ENCODE data around the gene BRIP1.
"Not testable (repeated sequence)": the region's sequence is repeated elsewhere in the genome, so short reads cannot be mapped to it uniquely, and the experiment has no call there.

The BRIP1 gene

DNA sequence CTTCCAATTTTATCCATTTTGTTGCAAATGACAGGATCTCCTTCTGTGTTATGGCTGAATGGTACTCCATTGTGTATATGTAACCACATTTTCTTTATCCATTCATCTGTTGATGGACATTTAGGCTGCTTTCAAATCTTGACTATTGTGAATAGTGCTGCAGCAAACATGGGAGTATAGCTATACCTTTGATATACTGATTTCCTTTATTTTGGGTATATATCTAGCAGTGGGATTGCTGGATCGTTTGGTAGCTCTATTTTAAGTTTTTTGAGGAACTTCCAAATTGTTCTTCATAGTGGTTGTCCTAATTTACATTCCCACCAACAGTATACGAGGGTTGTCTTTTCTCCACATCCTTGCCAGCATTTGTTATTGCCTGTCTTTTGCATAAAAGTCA, 67.8 kb downstream of the BRIP1 start:
- no peak for DNase-seq

DNA sequence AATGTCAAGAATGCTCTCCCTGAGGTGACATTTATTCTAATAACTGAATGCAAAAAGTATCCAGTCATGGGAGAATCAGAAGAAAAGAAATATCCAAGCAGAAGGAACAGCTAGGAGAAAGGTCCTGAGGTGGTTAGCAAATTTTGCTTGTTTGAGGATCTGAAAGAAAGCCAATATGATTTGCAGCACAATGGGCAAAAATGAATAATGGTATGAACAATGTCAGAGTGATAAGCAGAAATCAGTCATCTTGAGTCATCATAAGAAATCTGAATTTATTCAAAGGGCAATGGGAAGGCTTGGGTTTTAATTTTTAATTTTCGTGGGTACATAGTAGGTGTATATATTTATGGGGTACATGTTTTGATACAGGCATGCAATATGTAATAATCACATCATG, 68.5 kb downstream of the BRIP1 start:
- DNase-seq, result no peak

DNA sequence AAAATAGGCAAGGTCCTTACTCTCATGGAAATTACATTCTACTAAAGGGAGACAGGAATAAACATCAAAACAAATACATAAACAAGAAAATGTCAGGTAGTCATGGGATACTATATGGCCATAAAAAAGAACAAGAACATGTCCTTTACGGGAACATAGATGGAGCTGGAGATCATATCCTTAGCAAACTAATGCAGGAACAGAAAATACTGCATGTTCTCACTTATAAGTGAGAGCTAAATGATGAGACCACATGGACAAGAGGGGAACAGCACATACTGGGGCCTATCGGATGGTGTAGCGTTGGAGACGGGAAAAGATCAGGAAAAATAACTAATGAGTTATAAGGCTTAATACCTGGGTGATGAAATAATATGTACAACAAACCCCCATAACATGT, 69.1 kb downstream of the BRIP1 start:
- no peak for DNase-seq

DNA sequence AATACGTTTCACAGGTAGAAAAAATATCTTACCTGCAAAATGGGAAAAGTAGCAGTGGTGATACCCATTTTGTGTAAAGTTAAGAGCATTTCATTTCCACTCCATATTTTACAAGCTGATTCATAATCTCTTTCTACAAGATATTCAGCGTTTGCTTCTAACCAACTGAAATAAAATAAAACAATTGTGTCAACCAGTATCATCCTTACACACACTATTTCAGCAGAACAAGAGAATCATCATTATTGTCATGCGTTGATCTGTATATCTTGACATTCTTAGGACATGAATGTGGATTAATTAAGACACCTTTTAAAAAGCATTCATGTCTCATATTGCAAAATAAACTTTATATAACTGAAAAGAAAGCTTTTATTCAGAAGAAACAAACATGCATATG, 69.8 kb downstream of the BRIP1 start:
- DNase-seq, result no peak

DNA sequence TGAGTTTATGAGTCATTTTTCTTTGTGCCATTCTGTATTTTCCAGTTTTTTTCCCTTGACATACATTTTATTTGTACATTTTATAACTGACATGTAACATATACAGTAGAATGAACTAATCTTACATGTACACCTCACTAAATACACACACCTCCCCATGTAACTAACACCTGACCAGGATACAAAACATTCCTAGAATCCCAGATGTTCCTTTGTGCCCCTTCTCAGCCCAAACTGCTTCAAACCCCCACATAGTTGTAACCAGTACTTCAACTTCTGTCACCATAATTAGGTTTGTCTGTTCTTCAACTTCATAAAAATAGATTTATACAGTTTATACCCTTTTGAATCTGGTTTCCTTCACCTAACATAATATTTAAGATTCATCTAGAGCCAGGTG, 73.5 kb downstream of the BRIP1 start:
- no peak for DNase-seq

DNA sequence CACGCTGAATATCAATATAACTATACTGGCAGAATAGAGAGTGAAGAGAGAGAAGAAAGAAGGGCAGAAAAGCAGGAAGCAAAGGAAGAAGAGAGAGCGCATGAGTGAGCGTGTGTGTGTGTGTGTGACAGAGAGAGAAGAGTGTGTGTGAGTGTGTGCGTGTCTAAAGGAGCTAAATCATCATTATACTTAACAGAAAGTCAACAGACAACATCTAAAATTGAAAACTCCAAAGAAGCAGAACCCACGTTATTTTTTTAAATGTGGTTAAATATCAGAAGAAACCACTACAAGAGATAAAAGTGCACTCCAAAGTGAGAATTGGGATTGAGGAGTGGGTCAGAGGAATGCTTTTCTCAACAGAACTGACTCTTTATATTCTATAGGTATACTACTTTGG, 77.2 kb downstream of the BRIP1 start:
- no peak for DNase-seq

DNA sequence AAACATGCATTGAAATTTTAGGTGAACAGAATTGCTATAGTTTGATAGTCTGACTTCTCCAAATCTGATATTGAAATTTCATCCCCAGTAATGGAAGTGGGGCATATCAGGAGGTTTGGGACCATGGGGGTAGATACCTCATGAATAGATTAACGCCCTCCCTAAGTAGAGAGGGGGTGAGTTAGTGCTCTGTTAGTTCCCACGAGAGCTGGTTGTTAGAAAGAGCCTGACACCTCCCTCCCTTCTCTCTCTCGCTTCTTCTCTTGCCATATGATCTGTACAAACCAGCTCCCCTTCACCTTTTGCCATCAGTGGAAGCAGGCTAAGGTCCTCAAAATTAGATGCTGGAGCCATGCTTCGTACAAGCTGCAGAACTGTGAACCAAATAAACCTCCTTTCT, 78.8 kb downstream of the BRIP1 start:
- no peak for DNase-seq

DNA sequence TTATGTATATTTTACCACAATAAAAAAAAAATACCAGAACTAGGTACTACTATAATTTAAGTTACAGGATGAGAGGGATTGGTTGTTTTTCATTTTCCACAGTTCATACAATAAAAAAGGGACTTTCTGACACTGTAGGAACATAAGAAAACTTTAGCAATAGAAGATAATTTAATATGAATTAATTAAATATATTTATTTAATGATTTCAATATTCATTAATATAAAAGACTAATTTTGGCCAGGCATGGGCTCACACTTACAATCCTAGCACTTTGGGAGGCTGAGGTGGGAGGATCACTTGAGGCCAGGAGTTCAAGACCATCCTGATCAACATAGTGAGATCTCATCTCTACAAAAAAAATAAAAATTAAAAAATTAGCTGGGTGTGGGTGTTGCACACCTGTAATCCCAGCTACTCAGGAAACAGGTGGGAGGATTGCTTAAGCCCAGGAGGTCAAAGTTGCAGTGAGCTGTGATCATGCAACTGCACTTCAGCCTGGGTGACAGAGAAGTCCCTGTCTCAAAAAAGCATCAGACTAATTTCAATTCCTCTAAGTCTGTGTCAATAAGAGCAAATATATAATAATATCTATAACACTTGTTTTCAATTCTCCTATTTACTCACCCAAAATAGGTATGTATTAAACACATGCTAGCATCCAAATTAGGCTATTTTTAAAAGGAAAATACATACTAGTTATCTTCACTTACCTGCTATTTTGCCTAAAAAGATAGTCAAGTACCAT, 79.6 kb downstream of the BRIP1 start:
- no peak for DNase-seq

DNA sequence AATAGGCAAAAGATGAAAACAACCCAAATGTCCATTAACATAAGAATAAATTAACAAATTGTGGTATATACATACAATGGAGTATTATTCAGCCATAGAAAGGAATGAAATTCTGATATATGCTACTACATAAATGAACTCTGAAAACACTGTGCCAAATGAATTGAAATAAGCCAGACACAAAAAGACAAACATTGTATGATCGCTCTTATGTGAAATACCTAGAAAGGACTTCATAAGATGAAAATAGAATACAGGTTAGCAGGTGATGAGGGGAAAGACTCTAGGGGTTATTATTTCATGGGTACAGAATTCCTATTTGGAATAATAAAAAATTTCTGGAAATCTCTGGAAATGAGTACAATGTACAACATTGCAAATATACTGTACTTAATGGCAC, 80.2 kb downstream of the BRIP1 start:
- no peak for DNase-seq

DNA sequence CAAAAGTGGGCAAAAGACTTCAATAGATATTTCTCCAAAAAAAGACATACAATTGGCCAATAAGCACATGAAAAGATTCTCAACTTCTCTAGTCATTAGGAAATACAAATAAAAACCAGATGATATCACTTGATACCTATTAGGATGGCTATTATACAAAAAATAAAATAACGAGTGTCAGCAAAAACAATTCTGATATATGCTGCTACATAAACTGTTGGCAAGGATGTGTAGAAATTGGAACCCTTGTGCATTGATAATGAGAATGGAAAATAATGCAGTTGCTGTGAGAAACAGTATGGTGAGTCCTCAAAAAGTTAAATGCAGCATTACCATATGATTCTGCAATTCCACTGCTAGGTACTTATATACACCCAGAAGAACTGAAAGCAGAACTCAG, 80.6 kb downstream of the BRIP1 start:
- no peak for DNase-seq

DNA sequence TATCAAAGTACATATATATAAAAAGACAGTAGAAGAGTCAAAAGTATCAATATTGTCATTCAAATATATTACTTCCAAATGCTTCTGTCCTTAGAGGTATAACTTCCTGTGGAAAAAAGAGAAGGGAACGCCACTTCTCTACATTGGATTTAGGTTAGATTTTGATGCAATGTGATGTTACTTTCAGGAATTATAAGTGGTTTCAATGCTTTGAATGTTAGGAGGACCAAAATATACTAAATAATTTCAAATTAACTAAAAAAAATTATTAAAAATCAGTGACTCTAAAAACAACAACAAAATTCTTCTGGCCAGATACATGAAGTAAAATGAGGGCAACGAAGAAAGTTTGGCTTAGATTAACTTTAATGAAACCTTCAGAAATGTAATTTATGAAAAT, 88.0 kb downstream of the BRIP1 start:
- no peak for DNase-seq

DNA sequence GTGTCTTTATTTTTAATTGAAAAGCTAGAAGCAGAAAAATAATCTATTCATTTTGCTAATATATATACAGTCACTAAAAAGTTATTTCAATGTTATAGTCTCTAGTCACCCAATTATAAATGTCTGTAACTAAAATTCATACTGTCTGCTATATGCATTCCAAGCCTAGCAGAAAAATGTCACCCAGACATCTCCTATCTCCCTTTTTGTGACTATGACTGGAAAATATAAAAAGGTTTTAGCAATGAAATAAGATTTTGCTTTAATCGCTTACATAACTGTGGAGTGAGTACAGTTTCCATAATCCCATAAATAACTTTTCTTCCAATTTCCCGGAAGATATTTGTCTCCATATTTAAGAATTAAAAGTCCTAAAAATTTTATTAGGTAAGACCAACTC, 88.6 kb downstream of the BRIP1 start:
- DNase-seq, result no peak

DNA sequence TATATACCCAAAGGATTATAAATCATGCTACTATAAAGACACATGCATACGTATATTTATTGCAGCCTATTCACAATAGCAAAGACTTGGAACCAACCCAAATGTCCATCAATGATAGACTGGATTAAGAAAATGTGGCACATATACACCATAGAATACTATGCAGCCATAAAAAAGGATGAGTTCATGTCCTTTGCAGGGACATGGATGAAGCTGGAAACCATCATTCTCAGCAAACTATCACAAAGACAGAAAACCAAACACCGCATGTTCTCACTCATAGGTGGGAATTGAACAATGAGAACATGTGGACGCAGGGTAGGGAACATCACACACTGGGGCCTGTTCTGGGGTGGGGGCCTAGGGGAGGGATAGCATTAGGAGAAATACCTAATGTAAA, 89.2 kb downstream of the BRIP1 start:
- DNase-seq, result not testable (repeated sequence)

DNA sequence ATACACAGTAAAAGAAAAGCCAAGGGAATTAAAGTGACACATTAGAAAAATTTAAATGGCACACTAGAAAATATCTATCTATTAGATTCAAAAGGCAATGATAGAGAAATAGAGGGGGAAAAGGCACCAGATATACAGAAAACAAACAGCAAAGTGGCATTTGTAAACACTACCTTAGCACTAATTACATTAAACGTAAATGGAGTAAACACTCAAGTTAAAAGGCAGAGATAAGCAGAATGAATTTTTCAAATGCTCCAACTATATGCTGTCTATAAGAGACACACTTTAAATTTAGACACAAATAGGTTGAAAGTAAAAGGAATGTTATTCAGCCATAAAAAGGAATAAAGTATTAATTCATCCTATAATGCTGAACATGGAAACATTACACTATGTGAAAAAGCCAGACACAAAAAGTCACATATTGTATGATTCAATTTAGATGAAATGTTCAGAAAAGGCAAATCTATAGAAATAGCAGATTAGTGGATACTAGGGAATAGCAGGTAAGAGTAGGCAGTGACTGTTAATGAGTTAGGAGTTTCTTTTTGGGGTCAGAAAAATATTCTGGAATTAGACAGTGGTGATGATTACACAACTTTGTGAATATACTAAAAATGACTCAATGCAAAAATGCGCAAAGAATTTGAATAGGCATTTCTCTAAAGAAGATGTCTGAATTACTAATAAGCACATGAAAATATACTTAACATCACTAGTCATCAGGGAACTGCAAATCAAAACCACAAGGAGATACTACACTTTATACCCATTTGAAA, 92.4 kb downstream of the BRIP1 start:
- DNase-seq, result no peak

DNA sequence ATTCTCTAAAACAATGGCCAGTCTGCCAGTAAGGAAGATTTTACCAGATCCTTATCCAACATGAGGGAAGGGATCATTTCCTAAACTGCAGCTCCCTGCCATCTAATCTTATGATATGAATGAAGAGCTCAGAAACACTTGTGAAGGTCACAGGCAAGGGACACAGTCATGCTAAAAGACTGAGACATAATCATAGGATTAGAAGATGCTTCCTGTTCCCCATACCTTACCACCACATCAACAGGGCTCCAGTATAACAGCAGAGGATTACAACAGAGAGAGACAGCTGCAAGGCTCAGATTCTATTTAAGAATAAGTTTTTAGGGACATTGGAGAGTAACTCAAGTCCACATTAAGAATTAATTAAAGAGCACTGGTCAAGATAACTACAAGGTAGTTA, 93.3 kb downstream of the BRIP1 start:
- no peak for DNase-seq

DNA sequence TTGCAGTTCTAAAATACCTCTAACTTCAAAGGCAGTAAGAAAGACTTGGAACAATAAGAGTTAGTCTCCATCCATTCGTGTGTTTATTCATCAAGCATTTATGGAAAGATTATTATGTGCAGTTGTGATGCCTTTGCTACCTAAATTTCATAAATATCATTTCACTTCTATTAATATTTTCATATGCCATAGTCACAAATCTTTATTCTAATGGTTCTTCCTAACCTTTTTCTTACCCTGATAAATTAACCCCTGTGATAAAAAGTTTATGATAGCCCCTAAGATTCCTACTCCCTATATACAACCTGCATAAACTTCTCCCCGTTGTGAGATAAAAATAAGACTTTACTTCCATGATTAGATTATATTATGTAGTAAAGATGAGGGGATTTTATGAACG, 94.9 kb downstream of the BRIP1 start:
- DNase-seq, result no peak

DNA sequence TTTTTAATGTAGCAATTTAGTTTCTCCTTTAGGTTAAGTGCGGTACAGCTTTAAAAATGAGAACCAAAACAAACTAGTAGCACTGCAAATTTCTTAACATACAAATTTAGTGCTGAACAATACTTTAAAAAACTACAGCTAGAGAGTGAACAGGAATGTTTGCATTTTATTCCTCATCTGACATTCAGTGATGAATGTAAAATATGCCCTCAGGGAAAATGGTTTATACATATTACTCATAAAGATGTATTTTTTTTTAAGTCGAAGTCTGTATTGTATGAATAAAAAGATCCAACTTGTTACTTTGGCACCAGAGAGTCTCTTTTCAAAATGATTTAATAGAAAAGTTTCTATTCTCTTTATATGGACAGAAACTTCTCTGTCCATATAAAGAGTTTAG, 96.8 kb downstream of the BRIP1 start:
- no peak for DNase-seq

DNA sequence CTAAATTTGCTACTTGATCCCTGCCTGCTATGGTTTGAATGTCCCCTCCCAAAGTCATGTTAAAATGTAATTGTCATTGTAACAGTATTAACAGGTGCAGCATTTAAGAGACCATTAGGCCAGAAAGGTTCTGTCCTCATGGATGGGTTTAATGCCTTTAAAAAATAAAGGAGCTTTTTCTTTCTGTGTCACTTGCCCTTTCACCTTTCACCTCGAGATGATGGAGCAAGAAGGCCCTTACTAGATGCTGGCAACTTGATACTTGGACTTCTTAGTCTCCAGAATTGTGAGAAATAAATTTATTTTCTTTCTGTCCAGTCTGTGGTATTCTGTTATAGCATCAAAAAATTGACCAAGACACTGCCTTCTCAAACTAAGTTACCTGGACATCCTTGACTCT, 98.5 kb downstream of the BRIP1 start:
- no peak for DNase-seq

DNA sequence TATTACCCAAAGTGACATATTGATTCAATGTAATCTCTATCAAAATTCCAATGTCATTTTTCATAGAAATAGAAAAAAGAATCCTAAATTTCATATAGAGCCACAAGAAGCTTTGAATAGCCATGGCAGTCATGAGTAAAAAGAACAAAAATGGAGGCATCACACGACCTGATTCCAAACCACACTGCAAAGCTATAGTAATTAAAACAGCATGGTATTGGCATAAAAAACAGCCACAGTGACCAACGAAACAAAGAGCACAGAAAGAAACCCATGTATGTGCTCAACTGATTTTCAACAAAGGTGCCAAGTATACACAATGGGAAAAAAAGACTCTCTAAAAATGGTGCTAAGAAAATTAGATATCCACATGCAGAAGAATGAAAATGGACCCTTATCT, 101.5 kb downstream of the BRIP1 start:
- no peak for DNase-seq

DNA sequence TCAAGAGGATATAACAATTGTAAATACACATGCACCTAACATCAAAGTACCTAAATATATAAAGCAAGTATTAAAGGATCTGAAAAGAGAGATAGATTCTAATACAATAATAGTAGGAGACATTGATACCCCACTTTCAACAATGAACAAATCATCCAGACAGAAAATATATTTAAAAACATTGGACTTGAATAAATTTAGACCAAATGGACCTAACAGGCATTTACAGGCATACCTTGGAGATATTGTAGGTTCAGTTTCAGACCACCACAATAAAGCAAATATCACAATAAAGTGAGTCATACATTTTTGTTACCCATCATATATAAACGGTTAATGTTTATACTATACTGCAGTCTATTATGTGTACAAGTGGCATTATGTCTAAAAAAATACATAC, 104.0 kb downstream of the BRIP1 start:
- no peak for DNase-seq

DNA sequence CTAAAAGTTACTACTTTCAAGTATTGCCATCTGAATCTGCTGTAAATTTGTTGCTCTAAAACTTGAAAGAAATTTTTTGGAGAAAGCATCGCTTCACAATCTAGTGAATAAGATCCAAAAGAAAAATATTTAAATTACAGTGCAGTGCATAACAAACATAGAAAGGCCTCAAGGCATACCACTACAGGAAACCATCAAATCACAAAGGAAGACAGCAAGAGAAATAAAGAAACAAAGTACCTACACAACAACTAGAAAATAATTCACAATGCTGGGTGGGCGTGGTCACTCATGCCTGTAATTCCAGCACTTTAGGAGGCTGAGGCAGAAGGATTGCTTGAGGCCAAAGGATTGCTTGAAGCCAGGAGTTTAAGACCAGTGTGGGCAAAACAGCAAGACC, 104.9 kb downstream of the BRIP1 start:
- DNase-seq, result no peak

DNA sequence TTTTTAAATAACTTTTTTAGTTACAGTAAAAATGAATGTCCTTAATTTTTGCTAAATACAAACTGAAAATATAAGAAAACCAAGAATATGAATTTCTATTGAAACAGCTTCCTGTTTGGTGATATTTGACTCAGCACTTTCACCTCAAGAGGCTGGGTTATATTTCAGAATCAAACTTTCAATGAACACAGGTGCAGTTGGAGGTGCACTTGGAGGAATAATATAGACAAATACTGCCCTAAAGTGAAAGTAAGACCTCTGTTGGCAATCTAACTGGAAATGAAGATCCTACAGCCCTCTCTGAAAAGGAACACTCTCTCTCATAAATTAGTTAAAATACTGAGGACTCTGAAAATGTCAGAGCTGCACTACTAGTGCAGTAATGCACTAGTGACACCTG, 106.2 kb downstream of the BRIP1 start:
- no peak for DNase-seq

DNA sequence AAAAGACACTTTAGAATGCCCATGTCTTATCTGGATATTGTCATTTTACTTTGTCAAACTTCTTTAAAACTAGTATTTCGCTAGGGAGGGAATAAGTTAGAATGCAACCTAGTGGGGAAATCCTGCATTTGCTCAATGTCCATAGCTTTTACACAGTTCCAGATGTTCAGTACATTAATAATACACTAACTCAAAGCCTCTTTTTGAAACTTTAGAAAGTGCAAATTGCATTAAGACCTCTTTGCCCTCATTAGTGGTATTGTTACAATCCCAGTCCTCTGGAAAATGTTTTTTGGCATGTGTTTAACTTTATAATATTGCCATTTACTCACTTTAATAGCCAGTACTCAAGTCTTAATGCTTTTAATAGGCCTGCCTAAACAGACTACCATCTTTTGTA, 106.8 kb downstream of the BRIP1 start:
- DNase-seq, result no peak

DNA sequence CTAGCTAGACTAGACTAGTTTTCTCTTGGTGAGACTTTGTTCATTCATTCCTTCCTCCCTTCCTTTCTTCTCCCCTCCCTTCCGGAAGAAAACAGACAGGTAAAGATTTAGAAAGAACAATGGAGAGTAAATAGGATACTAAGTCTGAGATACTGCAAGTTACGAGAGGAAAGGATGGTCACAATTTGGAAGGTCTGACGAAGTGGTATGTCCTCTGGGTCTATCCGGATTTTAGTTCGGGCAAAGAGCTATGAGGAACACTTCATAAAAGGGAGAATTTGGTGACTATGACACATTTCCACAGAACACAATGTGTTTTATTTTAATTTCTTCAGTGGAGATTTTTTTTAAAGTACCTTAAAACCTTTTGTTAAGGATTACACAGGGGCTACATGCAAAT, 107.7 kb downstream of the BRIP1 start:
- DNase-seq, result no peak

DNA sequence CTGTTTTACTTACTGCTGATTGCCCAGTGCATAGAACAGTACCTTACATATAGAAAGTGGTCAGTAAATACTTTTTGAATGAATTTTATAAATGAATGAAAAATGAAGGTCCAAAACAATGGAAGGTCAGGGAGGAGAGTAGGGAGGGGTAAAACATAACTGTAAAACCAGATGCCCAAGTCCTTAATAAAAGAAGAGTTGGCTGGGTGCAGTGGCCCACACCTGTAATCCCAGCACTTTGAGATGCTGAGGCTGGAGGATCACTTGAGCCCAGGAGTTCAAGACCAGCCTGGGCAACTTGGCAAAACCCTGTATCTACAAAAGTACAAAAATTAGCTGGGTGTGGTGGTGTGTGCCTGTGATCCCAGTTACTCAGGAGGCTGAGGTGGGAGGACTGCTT, 108.2 kb downstream of the BRIP1 start:
- DNase-seq, result no peak

Data from activated naive CD4-positive, alpha-beta T cell (primary cell).